H9 (cell line): ENCODE data around the gene PIGB. TPM values are rescaled to one million over a fixed set of nuclear protein-coding genes. Genes with fewer than 3 reads are reported as not detected.
A peak's percentile ranks its signal among the peaks of the same experiment; 100 is the strongest.

Source experiments
- DNase-seq: peaks from one replicate; pipeline ENCODE4 v3.0.0-alpha.2; 2017
- H2AFZ ChIP-seq: one replicate; pipeline ENCODE4 v1.6.1; 2013; ENCODE audit warnings: mild to moderate bottlenecking, low read length, control low read depth, moderate library complexity
- H2AK5ac ChIP-seq: 2 replicates; pipeline ENCODE4 v1.6.1; 2013; ENCODE audit warnings: low read length, control low read depth, mixed read lengths; ENCODE audit not compliant: insufficient read length
- H2BK120ac ChIP-seq: one replicate; pipeline ENCODE4 v1.6.1; 2013; ENCODE audit warnings: low read depth, mild to moderate bottlenecking, low read length, control low read depth, inconsistent platforms; ENCODE audit not compliant: poor library complexity, severe bottlenecking
- H2BK12ac ChIP-seq: 2 replicates; pipeline ENCODE4 v1.6.1; 2013; ENCODE audit warnings: low read length, control low read depth, mixed read lengths, low read depth; ENCODE audit not compliant: insufficient read length
- H2BK15ac ChIP-seq: 2 replicates; pipeline ENCODE4 v1.6.1; 2013; ENCODE audit warnings: low read depth, low read length, control low read depth
- H2BK20ac ChIP-seq: one replicate; pipeline ENCODE4 v1.6.1; 2013; ENCODE audit warnings: low read depth, mild to moderate bottlenecking, low read length, control low read depth, inconsistent platforms; ENCODE audit not compliant: poor library complexity, severe bottlenecking
- H2BK5ac ChIP-seq: 2 replicates; pipeline ENCODE4 v1.6.1; 2013; ENCODE audit warnings: low read length, control low read depth, mixed read lengths; ENCODE audit not compliant: insufficient read length
- H3K14ac ChIP-seq: 2 replicates; pipeline ENCODE4 v1.6.1; 2013; ENCODE audit warnings: low read length, control low read depth; ENCODE audit not compliant: insufficient read depth
- H3K18ac ChIP-seq: 2 replicates; pipeline ENCODE4 v1.6.1; 2013; ENCODE audit warnings: low read depth, mild to moderate bottlenecking, mixed read lengths, low read length, control low read depth; ENCODE audit not compliant: insufficient read length
- H3K23ac ChIP-seq: 2 replicates; pipeline ENCODE4 v1.6.1; 2013; ENCODE audit warnings: low read length, control low read depth, mixed read lengths, low read depth; ENCODE audit not compliant: insufficient read length
- H3K23me2 ChIP-seq: 2 replicates; pipeline ENCODE4 v1.6.1; 2013; ENCODE audit warnings: low read depth, mild to moderate bottlenecking, mixed read lengths, low read length, control low read depth; ENCODE audit not compliant: insufficient read length, poor library complexity, severe bottlenecking
- H3K27ac ChIP-seq: 2 replicates; pipeline ENCODE4 v1.5.1; 2013; ENCODE audit warnings: low read length, control low read depth, mixed read lengths, low read depth; ENCODE audit not compliant: insufficient read length
- H3K27me3 ChIP-seq: 2 replicates; pipeline ENCODE4 v1.6.1; 2013; ENCODE audit warnings: low read length, control low read depth, inconsistent platforms; ENCODE audit not compliant: insufficient read depth
- H3K4ac ChIP-seq: 2 replicates; pipeline ENCODE4 v1.6.1; 2013; ENCODE audit warnings: low read depth, mild to moderate bottlenecking, control low read depth, inconsistent platforms, low read length, moderate library complexity
- H3K4me1 ChIP-seq: 2 replicates; pipeline ENCODE4 v1.6.1; 2013; ENCODE audit warnings: low read length, control low read depth, inconsistent platforms; ENCODE audit not compliant: insufficient read depth
- H3K4me2 ChIP-seq: 2 replicates; pipeline ENCODE4 v1.6.1; 2013; ENCODE audit warnings: low read length, control low read depth, mixed read lengths; ENCODE audit not compliant: insufficient read length, insufficient read depth
- H3K56ac ChIP-seq: 2 replicates; pipeline ENCODE4 v1.6.1; 2013; ENCODE audit warnings: low read depth, mild to moderate bottlenecking, mixed read lengths, low read length, control low read depth; ENCODE audit not compliant: insufficient read length
- H3K79me1 ChIP-seq: 2 replicates; pipeline ENCODE4 v1.6.1; 2013; ENCODE audit warnings: low read depth, mild to moderate bottlenecking, moderate library complexity, low read length, control low read depth, inconsistent platforms; ENCODE audit not compliant: insufficient read depth, poor library complexity, severe bottlenecking
- H3K79me2 ChIP-seq: 2 replicates; pipeline ENCODE4 v1.6.1; 2013; ENCODE audit warnings: low read length, control low read depth, inconsistent platforms; ENCODE audit not compliant: insufficient read depth
- H3K9ac ChIP-seq: 2 replicates; pipeline ENCODE4 v1.6.1; 2013; ENCODE audit warnings: low read length, control low read depth, mixed read lengths; ENCODE audit not compliant: insufficient read length; ENCODE audit errors: extremely low read depth
- H3K9me3 ChIP-seq: one replicate; pipeline ENCODE4 v1.6.1; 2013; ENCODE audit warnings: low read depth, low read length, inconsistent platforms; ENCODE audit not compliant: control insufficient read depth
- H3T11ph ChIP-seq: one replicate; pipeline ENCODE4 v1.6.1; 2013; ENCODE audit warnings: mild to moderate bottlenecking, low read length, control low read depth, inconsistent platforms
- H4K20me1 ChIP-seq: one replicate; pipeline ENCODE4 v1.6.1; 2013; ENCODE audit not compliant: control insufficient read depth, insufficient read length, insufficient read depth
- H4K5ac ChIP-seq: 2 replicates; pipeline ENCODE4 v1.6.1; 2013; ENCODE audit warnings: low read depth, mild to moderate bottlenecking, mixed read lengths, low read length, control low read depth; ENCODE audit not compliant: insufficient read length
- H4K8ac ChIP-seq: replicated peaks from 2 replicates; pipeline ENCODE4 v1.6.1; 2013; ENCODE audit warnings: low read length, control low read depth, mixed read lengths, low read depth; ENCODE audit not compliant: insufficient read length
- H4K91ac ChIP-seq: 2 replicates; pipeline ENCODE4 v1.6.1; 2013; ENCODE audit warnings: low read depth, mild to moderate bottlenecking, moderate library complexity, mixed read lengths, low read length, control low read depth; ENCODE audit not compliant: insufficient read length
- H3K27ac Mint-ChIP-seq, 3 experiments: 2 replicates in 2 of 3; 3 replicates in 1 of 3; pipeline ENCODE4 v1.8.0; 2020 to 2021; ENCODE audit warnings: mixed read lengths in 3 of 3, mild to moderate bottlenecking in 1 of 3, moderate library complexity in 1 of 3
- H3K27me3 Mint-ChIP-seq: 2 replicates; pipeline ENCODE4 v1.8.0; 2021; ENCODE audit warnings: low read depth, mild to moderate bottlenecking, moderate library complexity, mixed read lengths
- H3K36me3 Mint-ChIP-seq, 3 experiments: 2 replicates in 2 of 3; 3 replicates in 1 of 3; pipeline ENCODE4 v1.8.0; 2020 to 2021; ENCODE audit warnings: low read depth in 3 of 3, mixed read lengths in 3 of 3; ENCODE audit not compliant: insufficient read depth in 1 of 3
- H3K4me1 Mint-ChIP-seq, 2 experiments: 2 replicates each; pipeline ENCODE4 v1.8.0; 2020; ENCODE audit warnings: mixed read lengths in 2 of 2
- H3K4me3 Mint-ChIP-seq, 2 experiments: 2 replicates in 1 of 2; 3 replicates in 1 of 2; pipeline ENCODE4 v1.8.0; 2020 to 2021; ENCODE audit warnings: mild to moderate bottlenecking in 2 of 2, mixed read lengths in 2 of 2, moderate library complexity in 1 of 2
- H3K9me3 Mint-ChIP-seq, 2 experiments: 2 replicates in 1 of 2; 3 replicates in 1 of 2; pipeline ENCODE4 v1.8.0; 2020; ENCODE audit warnings: mild to moderate bottlenecking in 2 of 2, mixed read lengths in 2 of 2, moderate library complexity in 1 of 2
- CTCF ChIP-seq: fragments of 200-600 bp; sonication (generic); conservative IDR thresholded peaks from 3 replicates; pipeline ENCODE4 v1.8.0; 2021; ENCODE audit warnings: antibody characterized with exemption, mild to moderate bottlenecking
- WGBS: extraction: QIAGEN DNeasy Blood & Tissue Kit; methylation state at CpG from one replicate; pipeline ENCODE4 v1.1.7; 2013; ENCODE audit warnings: missing lambda C conversion rate, low lambda C conversion rate, mixed read lengths; ENCODE audit not compliant: insufficient read length; ENCODE audit errors: extremely low coverage; 5-methylcytosine and 5-hydroxymethylcytosine counted together
- total RNA-seq: library from RNA; stranded (reverse); gene quantifications from 2 replicates; pipeline ENCODE4 v1.2.1, GENCODE V29; 2021

The PIGB gene
- total RNA-seq, 1 experiment from 2014 or later: 6.7 TPM

- Mint-ChIP-seq H3K4me3 (no peak overlapping the region), H3K27ac (peak overlapping the region in 1 of 3 experiments; percentile 71; a peak in 2 of 7 replicates), H3K4me1 (0 out of 4 replicates have a peak, but pooled peaks cover 0 to 4% of the 10 kb centered on the region in 2 experiments), H3K27me3 (no peaks in the 10 kb centered on the region), H3K9me3 (no peaks in the 10 kb centered on the region), H3K36me3 (no peaks in the 10 kb centered on the region; a peak in 1 of 7 replicates)
- H2AFZ ChIP-seq: no peak overlapping the region
- H4K91ac ChIP-seq: no peak overlapping the region
- no peaks in the 10 kb centered on the region for H3K23me2 ChIP-seq
- H2BK5ac ChIP-seq: no peak overlapping the region
- H3K23ac ChIP-seq: no peak overlapping the region
- H3K27me3 ChIP-seq: no peaks in the 10 kb centered on the region
- no peak overlapping the region for H3T11ph ChIP-seq
- H2AK5ac ChIP-seq: no peak overlapping the region
- H3K18ac ChIP-seq: no peak overlapping the region
- H2BK12ac ChIP-seq: no peak overlapping the region
- WGBS: no CpG with 5 or more reads among the region's 7 CpGs
- no peak overlapping the region for H3K9ac ChIP-seq
- no peak overlapping the region for H3K14ac ChIP-seq
- H4K20me1 ChIP-seq: no peaks in the 10 kb centered on the region
- no peaks in the 10 kb centered on the region for H3K4me1 ChIP-seq
- no peak overlapping the region for H2BK15ac ChIP-seq
- no peaks in the 10 kb centered on the region for H3K9me3 ChIP-seq
- H3K56ac ChIP-seq: no peak overlapping the region
- no peak for TF ChIP-seq CTCF
- no peaks in the 10 kb centered on the region for H3K79me1 ChIP-seq
- H3K4ac ChIP-seq: no peak overlapping the region
- DNase-seq: no peak
- H3K79me2 ChIP-seq: no peaks in the 10 kb centered on the region
- H2BK120ac ChIP-seq: no peak overlapping the region
- no peak overlapping the region for H4K5ac ChIP-seq
- H3K27ac ChIP-seq: no peak overlapping the region
- H4K8ac ChIP-seq: no peak overlapping the region
- H2BK20ac ChIP-seq: no peak overlapping the region
- H3K4me2 ChIP-seq: no peak overlapping the region
These were observed 41.9 kb upstream of the PIGB start for GRCh38 chr15:55277116-55277564.
